Activated B cell treated with CpG ODN at 0.5 μM for 24 hours (primary cell): ENCODE results near the gene SHKBP1. TPM values are rescaled to one million over a fixed set of nuclear protein-coding genes. Genes with fewer than 3 reads are reported as not detected.

Experiments used
- ATAC-seq: fragments of 200-7000 bp; cut with Tn5 transposase; one replicate; pipeline ENCODE4 v1.10.0; 2021; ENCODE audit warnings: low read depth, mild to moderate bottlenecking, moderate library complexity
- CTCF ChIA-PET: fragments of 350-600 bp; sonication (Branson Sonifier 250); formaldehyde crosslinking; loops from one replicate; lab custom pipeline; 2021; ENCODE audit warnings: antibody characterized with exemption; lab: Charles Lee
- POLR2A ChIA-PET: fragments of 350-600 bp; sonication (Branson Sonifier 250); formaldehyde crosslinking; loops from one replicate; lab custom pipeline; 2021; ENCODE audit warnings: antibody characterized with exemption; lab: Charles Lee
- DNase-seq: peaks from one replicate; pipeline ENCODE4 v3.0.0; 2022
- H3K27ac Mint-ChIP-seq: one replicate; pipeline ENCODE4 v1.8.0; 2020; ENCODE audit warnings: mixed read lengths
- H3K27me3 Mint-ChIP-seq: one replicate; pipeline ENCODE4 v1.8.0; 2021; ENCODE audit warnings: mixed read lengths
- H3K36me3 Mint-ChIP-seq: one replicate; pipeline ENCODE4 v1.8.0; 2021; ENCODE audit warnings: low read depth, mixed read lengths
- H3K4me1 Mint-ChIP-seq: one replicate; pipeline ENCODE4 v1.8.0; 2021; ENCODE audit warnings: mixed read lengths
- H3K4me3 Mint-ChIP-seq: one replicate; pipeline ENCODE4 v1.8.0; 2020; ENCODE audit warnings: mild to moderate bottlenecking, mixed read lengths
- H3K9me3 Mint-ChIP-seq: one replicate; pipeline ENCODE4 v1.8.0; 2020; ENCODE audit warnings: mixed read lengths
- intact Hi-C: fragments of 100-400 bp; cut with micrococcal nuclease; formaldehyde crosslinking; loops from one replicate; pipeline ENCODE4 v1.15.1; 2024
- total RNA-seq: library from RNA; stranded (reverse); gene quantifications from 2 replicates; pipeline ENCODE4 v1.2.3, GENCODE V29; 2022
- TF ChIP-seq, protein P1 (sequence below): fragments of 200-600 bp; IDR thresholded peaks from one replicate; pipeline ENCODE4 v1.8.0; 2022; ENCODE audit warnings: antibody characterized with exemption, mild to moderate bottlenecking

Gene SHKBP1
- total RNA-seq, 1 donor from 2014 or later, result 213 TPM

- H3K4me3 Mint-ChIP-seq, result no peak overlapping the region
Measured at GRCh38 chr19:40592170-40592569, 15.5 kb downstream of the SHKBP1 start.

DNA sequence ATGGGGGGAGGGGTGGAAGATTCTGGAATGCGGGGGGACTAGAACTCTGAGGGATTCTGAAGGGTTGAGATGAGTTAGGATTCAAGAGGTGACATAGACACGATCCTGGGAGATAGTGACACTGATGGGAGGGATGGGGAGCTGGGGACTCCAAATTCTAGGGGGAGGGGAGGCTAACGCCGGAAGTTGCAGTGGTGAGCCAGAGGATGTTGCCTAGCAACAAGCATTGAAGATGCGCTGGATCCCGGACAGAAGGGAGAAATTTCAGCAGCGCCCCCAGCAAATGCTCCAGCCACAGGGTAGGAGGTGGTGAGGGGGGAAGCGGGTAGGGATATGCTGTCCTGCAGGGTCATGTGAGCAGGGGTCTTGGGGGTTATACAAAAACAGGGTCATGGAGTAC, 17.6 kb downstream of the SHKBP1 start:
- Mint-ChIP-seq H3K9me3 (no peaks in the 10 kb centered on the region), H3K4me3 (no peak overlapping the region), H3K27ac (no peak overlapping the region), H3K27me3 (peaks cover 16% of the 10 kb centered on the region), H3K36me3 (peaks cover 20% of the 10 kb centered on the region), H3K4me1 (peaks cover 17% of the 10 kb centered on the region)
- no peak for DNase-seq
- CTCF ChIA-PET, result no interaction called here
- intact Hi-C loops, result no loop called here
- TF ChIP-seq, protein P1, sequence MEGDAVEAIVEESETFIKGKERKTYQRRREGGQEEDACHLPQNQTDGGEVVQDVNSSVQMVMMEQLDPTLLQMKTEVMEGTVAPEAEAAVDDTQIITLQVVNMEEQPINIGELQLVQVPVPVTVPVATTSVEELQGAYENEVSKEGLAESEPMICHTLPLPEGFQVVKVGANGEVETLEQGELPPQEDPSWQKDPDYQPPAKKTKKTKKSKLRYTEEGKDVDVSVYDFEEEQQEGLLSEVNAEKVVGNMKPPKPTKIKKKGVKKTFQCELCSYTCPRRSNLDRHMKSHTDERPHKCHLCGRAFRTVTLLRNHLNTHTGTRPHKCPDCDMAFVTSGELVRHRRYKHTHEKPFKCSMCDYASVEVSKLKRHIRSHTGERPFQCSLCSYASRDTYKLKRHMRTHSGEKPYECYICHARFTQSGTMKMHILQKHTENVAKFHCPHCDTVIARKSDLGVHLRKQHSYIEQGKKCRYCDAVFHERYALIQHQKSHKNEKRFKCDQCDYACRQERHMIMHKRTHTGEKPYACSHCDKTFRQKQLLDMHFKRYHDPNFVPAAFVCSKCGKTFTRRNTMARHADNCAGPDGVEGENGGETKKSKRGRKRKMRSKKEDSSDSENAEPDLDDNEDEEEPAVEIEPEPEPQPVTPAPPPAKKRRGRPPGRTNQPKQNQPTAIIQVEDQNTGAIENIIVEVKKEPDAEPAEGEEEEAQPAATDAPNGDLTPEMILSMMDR, result no peak
- POLR2A ChIA-PET, result interaction anchor here (0.7 to 1.0 kb wide), 2 partner anchors 9 to 1914 kb away, joined by 3 to 12 read pairs; no protein-coding TSS in a partner anchor
- ATAC-seq, result no peak

More at GRCh38 chr19:40592170-40592569, 15.5 kb downstream of the SHKBP1 start:
- TF ChIP-seq, protein P1, result no peak
- Mint-ChIP-seq H3K27ac (no peak overlapping the region), H3K9me3 (no peaks in the 10 kb centered on the region), H3K36me3 (peaks cover 35% of the 10 kb centered on the region), H3K4me1 (no peaks in the 10 kb centered on the region), H3K27me3 (peaks cover 2% of the 10 kb centered on the region)
- intact Hi-C loops, result no loop called here
- POLR2A ChIA-PET, result interaction anchor here (0.5 to 0.6 kb wide), 2 partner anchors 11 to 18 kb away, joined by 4 read pairs; no protein-coding TSS in a partner anchor
- DNase-seq (no peak), ATAC-seq (peak; percentile 75)
- CTCF ChIA-PET, result no interaction called here

DNA sequence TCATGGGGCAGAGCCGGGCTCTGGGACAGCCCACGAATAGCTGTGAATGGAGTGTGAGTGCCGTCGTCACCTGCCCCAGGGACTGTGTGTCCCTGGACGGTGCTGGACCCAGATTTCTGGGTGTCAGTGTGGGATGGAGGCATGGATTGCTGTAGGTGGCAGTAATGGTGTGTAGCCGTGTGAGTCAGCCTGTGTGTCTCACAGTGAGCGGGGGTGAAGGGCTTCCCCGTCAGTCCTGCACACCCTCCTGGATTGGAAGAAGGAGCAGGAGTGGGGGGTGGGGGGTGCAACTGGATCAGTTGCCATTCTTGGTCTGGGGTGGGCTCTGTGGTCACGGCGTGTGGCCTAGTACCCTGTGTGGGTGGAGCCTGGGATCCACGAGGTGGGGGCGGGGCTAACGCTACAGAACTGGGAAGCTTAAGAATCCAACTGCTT, 18.0 kb downstream of the SHKBP1 start:
- Mint-ChIP-seq H3K36me3 (peaks cover 18% of the 10 kb centered on the region), H3K27me3 (peaks cover 20% of the 10 kb centered on the region), H3K4me3 (no peak overlapping the region), H3K27ac (no peak overlapping the region), H3K4me1 (peaks cover 21% of the 10 kb centered on the region), H3K9me3 (no peaks in the 10 kb centered on the region)
- intact Hi-C loops, result loop anchor here (5.0 kb wide), 1 partner anchor 172 kb away; no protein-coding TSS in a partner anchor
- ATAC-seq (no peak), DNase-seq (no peak)
- CTCF ChIA-PET, result interaction anchor here (1.4 kb wide), 1 partner anchor 24 kb away, joined by 6 read pairs; no protein-coding TSS in a partner anchor
- TF ChIP-seq, protein P1, result no peak
- POLR2A ChIA-PET, result interaction anchor here (1.0 kb wide), 1 partner anchor 9 kb away, joined by 3 read pairs; no protein-coding TSS in a partner anchor

DNA sequence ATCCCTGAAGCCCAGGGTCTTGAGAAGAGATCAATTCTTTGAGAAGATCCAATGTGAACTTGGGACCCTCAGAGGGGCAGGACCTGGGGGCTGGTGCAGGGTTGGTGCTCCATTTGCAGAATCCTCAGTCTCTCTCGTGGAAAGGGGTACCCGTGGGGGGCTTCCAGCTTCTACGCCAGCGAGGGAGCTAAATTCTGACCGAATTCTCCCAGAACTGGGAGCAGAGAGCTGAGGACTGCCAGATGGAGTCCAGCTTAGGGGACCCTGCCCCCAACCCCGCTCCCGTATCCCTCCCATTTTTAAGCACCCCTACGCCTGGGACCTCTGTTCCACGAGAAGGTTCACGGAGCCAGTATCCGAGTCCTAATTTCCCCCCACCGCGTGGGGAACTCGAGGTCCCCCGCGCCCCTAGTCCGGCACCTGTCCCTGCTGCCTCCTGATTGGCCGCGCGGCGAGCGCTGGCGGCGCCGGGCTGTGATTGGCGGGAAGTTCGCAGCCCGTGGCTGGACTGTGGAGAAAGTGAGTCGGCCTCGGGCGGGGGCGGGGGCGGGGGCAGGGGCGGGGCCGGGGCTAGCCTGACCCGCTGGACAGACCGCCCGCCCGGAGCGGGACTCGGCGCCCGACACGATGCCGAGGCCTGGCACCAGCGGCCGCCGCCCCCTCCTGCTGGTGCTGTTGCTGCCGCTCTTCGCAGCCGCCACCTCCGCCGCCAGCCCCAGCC, 20.1 kb downstream of the SHKBP1 start:
- peaks cover 33% of the 10 kb centered on the region for H3K4me1 Mint-ChIP-seq
- TF ChIP-seq, protein P1, result no peak
- ATAC-seq (no peak), DNase-seq (no peak)
- no peak overlapping the region for H3K27ac Mint-ChIP-seq
- H3K27me3 Mint-ChIP-seq, result peaks cover 31% of the 10 kb centered on the region
- H3K9me3 Mint-ChIP-seq, result no peaks in the 10 kb centered on the region
- ChIA-PET POLR2A (interaction anchor here (0.8 to 1.2 kb wide), 2 partner anchors 14 to 68 kb away, joined by 4 to 5 read pairs; no protein-coding TSS in a partner anchor), CTCF (interaction anchor here (0.8 to 1.5 kb wide), 6 partner anchors 17 to 56 kb away, joined by 3 to 5 read pairs (median 4); no protein-coding TSS in a partner anchor)
- no peak overlapping the region for H3K4me3 Mint-ChIP-seq
- intact Hi-C loops, result loop anchor here (5.0 kb wide), 1 partner anchor 174 kb away; no protein-coding TSS in a partner anchor
- peaks cover 3% of the 10 kb centered on the region for H3K36me3 Mint-ChIP-seq

- ATAC-seq (no peak), DNase-seq (no peak)
- Mint-ChIP-seq H3K4me3 (peak overlapping the region; percentile 50), H3K36me3 (no peaks in the 10 kb centered on the region), H3K27me3 (peaks cover 32% of the 10 kb centered on the region), H3K4me1 (peaks cover 38% of the 10 kb centered on the region), H3K9me3 (no peaks in the 10 kb centered on the region), H3K27ac (no peak overlapping the region)
- intact Hi-C loops, result loop anchor here (5.0 kb wide), 1 partner anchor 175 kb away; no protein-coding TSS in a partner anchor
- TF ChIP-seq, protein P1, result no peak
- POLR2A ChIA-PET, result interaction anchor here (1.2 to 3.9 kb wide), 2 partner anchors 13 to 27 kb away, joined by 4 to 25 read pairs; no protein-coding TSS in a partner anchor
- CTCF ChIA-PET, result interaction anchor here (0.9 to 3.7 kb wide), 3 partner anchors 27 to 56 kb away, joined by 3 to 19 read pairs (median 5); no protein-coding TSS in a partner anchor
Measured at GRCh38 chr19:40597329-40597838, 20.7 kb downstream of the SHKBP1 start.
